ENCODE data around the gene ARF5. TPM values are rescaled to one million over a fixed set of nuclear protein-coding genes. Genes with fewer than 3 reads are reported as not detected.

ARF5 gene
- total RNA-seq, 2 experiments from 2014 or later = 87.0 TPM

- Histone ChIP-seq H3K27me3 (ENCODE audit: control insufficient read depth in 1 of 2, insufficient read depth in 2 of 2, low read length in 2 of 2) (no peaks in the 10 kb centered on the region), H3K9me3 (ENCODE audit: control insufficient read depth in 1 of 2, insufficient read depth in 1 of 2, low read length in 2 of 2) (no peaks in the 10 kb centered on the region), H3K36me3 (ENCODE audit: insufficient read depth, low read length) (no peaks in the 10 kb centered on the region), H3K4me1 (ENCODE audit: insufficient read depth, low read length) (no peaks in the 10 kb centered on the region), H3K27ac (ENCODE audit: low read depth in 1 of 2, low read length in 2 of 2) (no peak overlapping the region), H3K4me3 (ENCODE audit: low read length) (no peak overlapping the region)
- DNase-seq (no peak), ATAC-seq (ENCODE audit: poor library complexity) (no peak)
- H3K36me3 Mint-ChIP-seq (ENCODE audit: low read depth) = no peaks in the 10 kb centered on the region
- no peak overlapping the region for H3K27ac Mint-ChIP-seq
- no peak overlapping the region for H3K4me3 Mint-ChIP-seq
- peaks cover 32% of the 10 kb centered on the region for H3K27me3 Mint-ChIP-seq
- POLR2A ChIA-PET = no interaction called here
- H3K9me3 Mint-ChIP-seq = no peaks in the 10 kb centered on the region
- CTCF ChIA-PET = interaction anchor here (0.7 kb wide), 1 partner anchor 281 kb away, joined by 3 read pairs; no protein-coding TSS in a partner anchor
- TF ChIP-seq, protein P1, sequence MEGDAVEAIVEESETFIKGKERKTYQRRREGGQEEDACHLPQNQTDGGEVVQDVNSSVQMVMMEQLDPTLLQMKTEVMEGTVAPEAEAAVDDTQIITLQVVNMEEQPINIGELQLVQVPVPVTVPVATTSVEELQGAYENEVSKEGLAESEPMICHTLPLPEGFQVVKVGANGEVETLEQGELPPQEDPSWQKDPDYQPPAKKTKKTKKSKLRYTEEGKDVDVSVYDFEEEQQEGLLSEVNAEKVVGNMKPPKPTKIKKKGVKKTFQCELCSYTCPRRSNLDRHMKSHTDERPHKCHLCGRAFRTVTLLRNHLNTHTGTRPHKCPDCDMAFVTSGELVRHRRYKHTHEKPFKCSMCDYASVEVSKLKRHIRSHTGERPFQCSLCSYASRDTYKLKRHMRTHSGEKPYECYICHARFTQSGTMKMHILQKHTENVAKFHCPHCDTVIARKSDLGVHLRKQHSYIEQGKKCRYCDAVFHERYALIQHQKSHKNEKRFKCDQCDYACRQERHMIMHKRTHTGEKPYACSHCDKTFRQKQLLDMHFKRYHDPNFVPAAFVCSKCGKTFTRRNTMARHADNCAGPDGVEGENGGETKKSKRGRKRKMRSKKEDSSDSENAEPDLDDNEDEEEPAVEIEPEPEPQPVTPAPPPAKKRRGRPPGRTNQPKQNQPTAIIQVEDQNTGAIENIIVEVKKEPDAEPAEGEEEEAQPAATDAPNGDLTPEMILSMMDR (IDR thresholded peaks at IDR 0.05) = no peak
- intact Hi-C loops (cut with DNase I, micrococcal nuclease) = no loop called here
- H3K4me1 Mint-ChIP-seq (ENCODE audit: low read depth) = no peaks in the 10 kb centered on the region
Measured at GRCh38 chr7:127628445-127628844, 40.2 kb downstream of the ARF5 start.

DNA sequence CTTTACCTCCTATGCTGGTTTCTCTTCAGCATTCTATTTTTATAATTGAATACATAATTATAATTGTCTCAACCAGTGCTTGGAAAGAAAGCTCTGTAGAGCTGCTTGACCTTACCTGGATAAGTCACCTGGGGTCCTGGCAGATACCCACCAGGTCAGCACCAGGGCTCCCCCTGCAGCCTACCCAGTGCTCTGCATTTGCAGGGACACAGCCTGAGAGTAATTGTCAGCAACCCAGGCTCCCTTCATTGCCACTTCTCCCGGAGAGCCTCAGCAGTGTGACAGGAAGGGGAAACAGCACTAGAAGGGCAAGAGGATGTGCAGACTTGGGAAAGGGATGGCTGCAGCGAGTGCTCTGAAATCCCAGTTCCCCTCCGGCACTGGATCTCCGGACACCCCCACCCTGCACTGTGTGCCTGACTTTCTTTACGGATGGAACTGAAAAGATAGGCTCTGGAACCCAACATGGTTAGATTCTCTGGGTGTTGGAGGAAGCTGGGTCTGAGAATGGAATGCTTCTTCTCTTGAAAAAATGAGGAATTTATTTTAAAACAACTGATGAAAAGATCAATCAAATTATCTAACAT is 41.1 kb downstream of the ARF5 start:
- H3K36me3 Mint-ChIP-seq (ENCODE audit: low read depth) = no peaks in the 10 kb centered on the region
- CTCF ChIA-PET = interaction anchor here (0.6 to 0.7 kb wide), 2 partner anchors 282 to 1194 kb away, joined by 3 read pairs; no protein-coding TSS in a partner anchor
- no peaks in the 10 kb centered on the region for H3K4me1 Mint-ChIP-seq (ENCODE audit: low read depth)
- Histone ChIP-seq H3K9me3 (ENCODE audit: control insufficient read depth in 1 of 2, insufficient read depth in 1 of 2, low read length in 2 of 2) (no peaks in the 10 kb centered on the region), H3K27me3 (ENCODE audit: control insufficient read depth in 1 of 2, insufficient read depth in 2 of 2, low read length in 2 of 2) (no peaks in the 10 kb centered on the region), H3K4me1 (ENCODE audit: insufficient read depth, low read length) (no peaks in the 10 kb centered on the region), H3K4me3 (ENCODE audit: low read length) (no peak overlapping the region), H3K27ac (ENCODE audit: low read depth in 1 of 2, low read length in 2 of 2) (no peak overlapping the region), H3K36me3 (ENCODE audit: insufficient read depth, low read length) (no peaks in the 10 kb centered on the region)
- no peaks in the 10 kb centered on the region for H3K9me3 Mint-ChIP-seq
- H3K27me3 Mint-ChIP-seq = peaks cover 40% of the 10 kb centered on the region
- no peak overlapping the region for H3K27ac Mint-ChIP-seq
- ATAC-seq (ENCODE audit: poor library complexity) (no peak), DNase-seq (peak in 10 of 14 experiments; percentile 2 to 44 (median 18))
- intact Hi-C loops (cut with DNase I, micrococcal nuclease) = no loop called here
- POLR2A ChIA-PET = no interaction called here
- TF ChIP-seq, protein P1 (IDR thresholded peaks at IDR 0.05) = peak; percentile 18
- no peak overlapping the region for H3K4me3 Mint-ChIP-seq

GRCh38 chr7:127632276-127632910 is 44.2 kb downstream of the ARF5 start:
- intact Hi-C loops (cut with DNase I, micrococcal nuclease) = no loop called here
- H3K27ac ChIP-seq (ENCODE audit: low read depth in 1 of 2, low read length in 2 of 2) = no peak overlapping the region
- peaks cover 0 to 3% of the 10 kb centered on the region in 2 experiments for H3K27me3 ChIP-seq (ENCODE audit: control insufficient read depth in 1 of 2, insufficient read depth in 2 of 2, low read length in 2 of 2)
- DNase-seq (no peak), ATAC-seq (ENCODE audit: poor library complexity) (no peak)
- no peaks in the 10 kb centered on the region for H3K4me1 ChIP-seq (ENCODE audit: insufficient read depth, low read length)
- TF ChIP-seq, protein P1 (IDR thresholded peaks at IDR 0.05) = no peak
- Mint-ChIP-seq H3K27me3 (peaks cover 47% of the 10 kb centered on the region), H3K36me3 (ENCODE audit: low read depth) (no peaks in the 10 kb centered on the region), H3K27ac (no peak overlapping the region), H3K9me3 (no peaks in the 10 kb centered on the region), H3K4me3 (no peak overlapping the region), H3K4me1 (ENCODE audit: low read depth) (no peaks in the 10 kb centered on the region)
- ChIA-PET POLR2A (no interaction called here), CTCF (interaction anchor here (0.5 kb wide), 1 partner anchor 33 kb away, joined by 3 read pairs; no protein-coding TSS in a partner anchor)
- H3K36me3 ChIP-seq (ENCODE audit: insufficient read depth, low read length) = no peaks in the 10 kb centered on the region
- H3K9me3 ChIP-seq (ENCODE audit: control insufficient read depth in 1 of 2, insufficient read depth in 1 of 2, low read length in 2 of 2) = no peaks in the 10 kb centered on the region
- no peak overlapping the region for H3K4me3 ChIP-seq (ENCODE audit: low read length)

Measured in CD4-positive, alpha-beta T cell (primary cell).